ENCODE data around the gene NFIC. TPM values are rescaled to one million over a fixed set of nuclear protein-coding genes. Genes with fewer than 3 reads are reported as not detected.

NFIC gene
- polyA plus RNA-seq, 1 donor from 2014 or later = 0.24 TPM

GRCh38 chr19:3471954-3472655 lies 105.7 kb downstream of the NFIC start:
- Histone ChIP-seq H3K9ac (ENCODE audit: low read length) (no peak overlapping the region), H3K36me3 (ENCODE audit: insufficient read depth, low read length) (no peaks in the 10 kb centered on the region), H3K27me3 (ENCODE audit: insufficient read depth, low read depth, low read length) (peaks cover 13% of the 10 kb centered on the region), H2AFZ (ENCODE audit: low read depth, low read length) (no peak overlapping the region), H4K20me1 (ENCODE audit: insufficient read depth) (no peaks in the 10 kb centered on the region), H3K79me2 (replicated peaks; ENCODE audit: insufficient read depth, low read length) (no peaks in the 10 kb centered on the region), H3F3A (ENCODE audit: insufficient read depth, low read length, poor library complexity, severe bottlenecking) (no peaks in the 10 kb centered on the region), H3K4me3 (ENCODE audit: low read length) (no peak overlapping the region), H3K9me3 (ENCODE audit: low read length) (no peaks in the 10 kb centered on the region), H3K9me2 (ENCODE audit: insufficient read depth, low read length) (no peaks in the 10 kb centered on the region), H3K4me2 (ENCODE audit: low read length) (no peak overlapping the region), H3K27ac (ENCODE audit: low read length) (no peak overlapping the region)
- TF ChIP-seq MXI1 (conservative IDR thresholded peaks at IDR 0.05; ENCODE audit: poor library complexity, severe bottlenecking) (no peak), RAD21 (conservative IDR thresholded peaks at IDR 0.05) (peak; percentile 46), EZH2 (IDR thresholded peaks at IDR 0.05; ENCODE audit: borderline replicate concordance, insufficient read depth, low read length, poor library complexity, severe bottlenecking) (no peak), TAF1 (IDR thresholded peaks at IDR 0.05; ENCODE audit: low read depth) (no peak), CTCF (IDR thresholded peaks at IDR 0.05; ENCODE audit: poor library complexity, severe bottlenecking) (peak; percentile 60), SMC3 (conservative IDR thresholded peaks at IDR 0.05; ENCODE audit: poor library complexity) (peak; percentile 55)

GRCh38 chr19:3474010-3474409 lies 107.6 kb downstream of the NFIC start:
- H4K20me1 ChIP-seq (ENCODE audit: insufficient read depth) = no peaks in the 10 kb centered on the region
- peaks cover 13% of the 10 kb centered on the region for H3K27me3 ChIP-seq (ENCODE audit: insufficient read depth, low read depth, low read length)
- H3K79me2 ChIP-seq (replicated peaks; ENCODE audit: insufficient read depth, low read length) = no peaks in the 10 kb centered on the region
- no peak overlapping the region for H3K4me2 ChIP-seq (ENCODE audit: low read length)
- no peak overlapping the region for H3K27ac ChIP-seq (ENCODE audit: low read length)
- no peaks in the 10 kb centered on the region for H3F3A ChIP-seq (ENCODE audit: insufficient read depth, low read length, poor library complexity, severe bottlenecking)
- H3K9ac ChIP-seq (ENCODE audit: low read length) = no peak overlapping the region
- H2AFZ ChIP-seq (ENCODE audit: low read depth, low read length) = no peak overlapping the region
- TF ChIP-seq SMC3 (conservative IDR thresholded peaks at IDR 0.05; ENCODE audit: poor library complexity) = no peak
- TF ChIP-seq POLR2AphosphoS5 (IDR thresholded peaks at IDR 0.05) = no peak
- no peak for TF ChIP-seq EP300 (conservative IDR thresholded peaks at IDR 0.05; ENCODE audit: poor library complexity, severe bottlenecking)
- TF ChIP-seq EZH2 (IDR thresholded peaks at IDR 0.05; ENCODE audit: borderline replicate concordance, insufficient read depth, low read length, poor library complexity, severe bottlenecking) = no peak
- no peak for TF ChIP-seq CTCF (IDR thresholded peaks at IDR 0.05; ENCODE audit: poor library complexity, severe bottlenecking)
- TF ChIP-seq TAF1 (IDR thresholded peaks at IDR 0.05; ENCODE audit: low read depth) = no peak
- no peak for TF ChIP-seq MXI1 (conservative IDR thresholded peaks at IDR 0.05; ENCODE audit: poor library complexity, severe bottlenecking)
- TF ChIP-seq RAD21 (conservative IDR thresholded peaks at IDR 0.05) = no peak
- TF ChIP-seq REST (IDR thresholded peaks at IDR 0.05; ENCODE audit: borderline replicate concordance) = no peak
- no peaks in the 10 kb centered on the region for H3K36me3 ChIP-seq (ENCODE audit: insufficient read depth, low read length)
- no peaks in the 10 kb centered on the region for H3K9me3 ChIP-seq (ENCODE audit: low read length)
- H3K9me2 ChIP-seq (ENCODE audit: insufficient read depth, low read length) = no peaks in the 10 kb centered on the region
- no peak overlapping the region for H3K4me3 ChIP-seq (ENCODE audit: low read length)
